NCI-H146 treated with DMSO at 0.1 percent for 48 hours (cell line): Measurements from ENCODE around the gene NAT9.

Experiments used
- DNase-seq: peaks from one replicate; lab custom pipeline; 2025; ENCODE audit not compliant: unreplicated experiment; lab: John Stamatoyannopoulos, UW

Gene NAT9

GRCh38 chr17:74806334-74806733 is 30.2 kb upstream of the NAT9 start:
- no peak for DNase-seq

- DNase-seq, result no peak
Measured at GRCh38 chr17:74805591-74805991, 29.4 kb upstream of the NAT9 start.

- DNase-seq, result no peak
Measured at GRCh38 chr17:74804683-74805082, 28.5 kb upstream of the NAT9 start.

GRCh38 chr17:74803971-74804370 is 27.8 kb upstream of the NAT9 start:
- no peak for DNase-seq

- DNase-seq, result no peak
Measured at GRCh38 chr17:74803388-74803930, 27.3 kb upstream of the NAT9 start.

GRCh38 chr17:74801896-74802295 is 25.8 kb upstream of the NAT9 start:
- DNase-seq, result no peak

- no peak for DNase-seq
Measured at GRCh38 chr17:74800531-74800930, 24.4 kb upstream of the NAT9 start.

GRCh38 chr17:74799097-74799496 is 23.0 kb upstream of the NAT9 start:
- DNase-seq, result no peak

- no peak for DNase-seq
Measured at GRCh38 chr17:74798239-74798707, 22.1 kb upstream of the NAT9 start.

- DNase-seq, result no peak
Measured at GRCh38 chr17:74797824-74798223, 21.7 kb upstream of the NAT9 start.

- no peak for DNase-seq
Measured at GRCh38 chr17:74796866-74797265, 20.7 kb upstream of the NAT9 start.

- no peak for DNase-seq
Measured at GRCh38 chr17:74796211-74796610, 20.1 kb upstream of the NAT9 start.

- no peak for DNase-seq
Measured at GRCh38 chr17:74795327-74796020, 19.3 kb upstream of the NAT9 start.

GRCh38 chr17:74792586-74793105 is 16.5 kb upstream of the NAT9 start:
- DNase-seq, result no peak

- no peak for DNase-seq
Measured at GRCh38 chr17:74790161-74791058, 14.3 kb upstream of the NAT9 start.

GRCh38 chr17:74786431-74787055 is 10.4 kb upstream of the NAT9 start:
- DNase-seq, result no peak

- no peak for DNase-seq
Measured at GRCh38 chr17:74785981-74786360, 9.8 kb upstream of the NAT9 start.

GRCh38 chr17:74785096-74785980 is 9.2 kb upstream of the NAT9 start:
- no peak for DNase-seq

GRCh38 chr17:74784125-74784810 is 8.1 kb upstream of the NAT9 start:
- no peak for DNase-seq

- DNase-seq, result no peak
Measured at GRCh38 chr17:74782571-74782970, 6.4 kb upstream of the NAT9 start.
